ENCODE data around the gene CPLANE1. TPM values are rescaled to one million over a fixed set of nuclear protein-coding genes. Genes with fewer than 3 reads are reported as not detected.

CPLANE1 gene
- total RNA-seq, 4 donors from 2014 or later, result 53.9 to 81.7 (median 62.9) TPM

DNA sequence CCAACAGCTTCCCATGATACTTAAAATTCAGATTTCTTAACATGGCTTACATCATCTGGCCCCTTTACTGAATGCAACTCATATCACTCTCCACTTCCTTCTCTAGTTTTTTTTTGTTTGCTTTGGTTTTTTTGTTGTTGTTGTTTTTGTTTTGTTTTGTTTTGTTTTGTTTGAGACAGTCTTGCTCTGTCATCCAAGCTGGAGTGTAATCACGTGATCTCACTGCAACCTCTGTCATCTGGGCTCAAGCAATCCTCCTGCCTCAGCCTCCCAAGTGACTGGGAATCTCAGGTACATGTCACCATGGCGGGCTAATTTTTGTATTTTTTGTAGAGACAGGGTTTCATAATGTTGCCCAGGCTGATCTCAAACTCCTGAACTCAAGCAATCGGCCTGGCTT is 41.4 kb downstream of the CPLANE1 start:
- Histone ChIP-seq H3K36me3 (peaks cover 12 to 29% of the 10 kb centered on the region in 2 donors), H3K4me3 (replicated peaks in 1 of 3) (no peak overlapping the region), H3K27me3 (no peaks in the 10 kb centered on the region), H3K4me1 (no peaks in the 10 kb centered on the region), H3K27ac (no peak overlapping the region), H3K9me3 (no peaks in the 10 kb centered on the region)
- TF ChIP-seq, protein P1, sequence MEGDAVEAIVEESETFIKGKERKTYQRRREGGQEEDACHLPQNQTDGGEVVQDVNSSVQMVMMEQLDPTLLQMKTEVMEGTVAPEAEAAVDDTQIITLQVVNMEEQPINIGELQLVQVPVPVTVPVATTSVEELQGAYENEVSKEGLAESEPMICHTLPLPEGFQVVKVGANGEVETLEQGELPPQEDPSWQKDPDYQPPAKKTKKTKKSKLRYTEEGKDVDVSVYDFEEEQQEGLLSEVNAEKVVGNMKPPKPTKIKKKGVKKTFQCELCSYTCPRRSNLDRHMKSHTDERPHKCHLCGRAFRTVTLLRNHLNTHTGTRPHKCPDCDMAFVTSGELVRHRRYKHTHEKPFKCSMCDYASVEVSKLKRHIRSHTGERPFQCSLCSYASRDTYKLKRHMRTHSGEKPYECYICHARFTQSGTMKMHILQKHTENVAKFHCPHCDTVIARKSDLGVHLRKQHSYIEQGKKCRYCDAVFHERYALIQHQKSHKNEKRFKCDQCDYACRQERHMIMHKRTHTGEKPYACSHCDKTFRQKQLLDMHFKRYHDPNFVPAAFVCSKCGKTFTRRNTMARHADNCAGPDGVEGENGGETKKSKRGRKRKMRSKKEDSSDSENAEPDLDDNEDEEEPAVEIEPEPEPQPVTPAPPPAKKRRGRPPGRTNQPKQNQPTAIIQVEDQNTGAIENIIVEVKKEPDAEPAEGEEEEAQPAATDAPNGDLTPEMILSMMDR (IDR thresholded peaks at IDR 0.05), result no peak
- no peak for TF ChIP-seq POLR2A (IDR thresholded peaks at IDR 0.05)
- DNase-seq, result no peak
- 95% methylated on average over 3 of the region's 3 CpGs for WGBS, 2 donors
- intact Hi-C loops (cut with DNase I), result no loop called here

DNA sequence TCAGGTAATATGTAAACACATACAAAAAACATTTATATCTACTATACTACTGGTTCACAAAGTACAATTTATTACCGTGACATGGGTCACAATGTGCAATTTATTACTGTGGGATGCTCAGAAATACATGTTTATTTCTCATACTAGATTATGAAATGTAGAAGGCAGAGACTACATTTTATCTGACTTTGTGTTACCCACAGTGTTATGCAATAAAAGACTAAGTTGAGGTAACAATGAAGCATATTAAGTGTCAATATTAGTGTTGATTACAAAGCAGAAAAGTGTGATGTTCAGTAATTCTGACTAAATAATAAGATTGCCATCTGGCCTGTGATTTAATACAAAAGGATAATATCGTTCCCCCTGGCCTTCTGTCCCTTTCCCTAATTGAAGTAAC is 42.4 kb downstream of the CPLANE1 start:
- WGBS, 2 donors, result 92 to 97% methylated on average over 2 of the region's 2 CpGs
- Histone ChIP-seq H3K9me3 (no peaks in the 10 kb centered on the region), H3K36me3 (peaks cover 12 to 20% of the 10 kb centered on the region in 2 donors), H3K27me3 (no peaks in the 10 kb centered on the region), H3K4me1 (no peaks in the 10 kb centered on the region), H3K4me3 (replicated peaks in 1 of 3) (no peak overlapping the region), H3K27ac (no peak overlapping the region)
- no peak for TF ChIP-seq POLR2A (IDR thresholded peaks at IDR 0.05)
- TF ChIP-seq, protein P1 (IDR thresholded peaks at IDR 0.05), result no peak
- intact Hi-C loops (cut with DNase I), result no loop called here
- no peak for DNase-seq

DNA sequence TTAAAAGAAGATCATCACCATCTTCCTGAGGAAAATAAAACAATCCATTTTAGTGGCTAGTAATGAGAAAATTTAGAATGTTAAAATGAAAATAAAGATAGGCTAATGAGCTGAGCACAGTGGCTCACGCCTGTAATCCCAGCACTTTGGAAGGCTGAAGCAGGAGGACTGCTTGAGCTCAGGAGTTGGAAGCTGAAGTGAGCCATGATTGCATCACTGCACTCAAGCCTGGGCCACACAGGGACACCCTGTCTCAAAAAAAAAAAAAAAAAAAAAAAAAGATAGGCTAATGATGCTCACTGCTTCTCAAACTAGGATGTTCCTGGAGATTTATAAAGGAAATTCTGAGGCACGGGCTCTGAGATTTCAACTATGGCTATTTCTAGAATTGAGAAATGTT is 50.3 kb downstream of the CPLANE1 start:
- no peak for DNase-seq
- H3K36me3 ChIP-seq, result peaks cover 12 to 21% of the 10 kb centered on the region in 2 donors

DNA sequence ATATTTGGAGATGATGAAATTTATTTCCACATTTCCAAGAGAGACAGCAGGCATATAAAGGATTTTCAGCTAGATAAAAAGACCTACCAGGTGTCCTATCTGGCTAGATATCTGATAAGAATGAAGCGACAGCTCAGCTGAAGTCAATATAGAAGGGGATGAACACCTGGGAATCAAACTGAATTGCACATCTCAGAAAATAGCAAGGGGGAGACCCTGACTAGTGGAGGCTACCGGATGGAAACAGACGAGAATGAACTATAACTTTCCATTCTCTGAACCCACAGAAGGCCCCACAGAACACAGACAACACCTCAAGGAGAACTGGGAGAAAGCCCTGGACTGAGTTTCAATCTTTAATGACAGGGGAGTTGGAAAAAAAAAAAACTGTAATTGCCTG is 51.1 kb downstream of the CPLANE1 start:
- no peaks in the 10 kb centered on the region for H3K9me3 ChIP-seq
- no peaks in the 10 kb centered on the region for H3K27me3 ChIP-seq
- peaks cover 10 to 18% of the 10 kb centered on the region in 2 donors for H3K36me3 ChIP-seq
- TF ChIP-seq POLR2A (IDR thresholded peaks at IDR 0.05), result no peak
- TF ChIP-seq, protein P1 (IDR thresholded peaks at IDR 0.05), result no peak
- WGBS, 2 donors, result 79 to 87% methylated on average over 3 of the region's 3 CpGs
- no peak overlapping the region for H3K4me3 ChIP-seq (replicated peaks in 1 of 3)
- H3K27ac ChIP-seq, result no peak overlapping the region
- no peak for DNase-seq
- intact Hi-C loops (cut with DNase I), result no loop called here
- no peaks in the 10 kb centered on the region for H3K4me1 ChIP-seq

More for the DNA sequence above, 50.3 kb downstream of the CPLANE1 start:
- no peaks in the 10 kb centered on the region for H3K4me1 ChIP-seq
- H3K4me3 ChIP-seq (replicated peaks in 1 of 3), result no peak overlapping the region
- H3K27me3 ChIP-seq, result no peaks in the 10 kb centered on the region
- WGBS, 2 donors, result 91 to 95% methylated on average over 2 of the region's 2 CpGs
- TF ChIP-seq, protein P1 (IDR thresholded peaks at IDR 0.05), result no peak
- H3K9me3 ChIP-seq, result no peaks in the 10 kb centered on the region
- no peak overlapping the region for H3K27ac ChIP-seq
- intact Hi-C loops (cut with DNase I), result no loop called here

DNA sequence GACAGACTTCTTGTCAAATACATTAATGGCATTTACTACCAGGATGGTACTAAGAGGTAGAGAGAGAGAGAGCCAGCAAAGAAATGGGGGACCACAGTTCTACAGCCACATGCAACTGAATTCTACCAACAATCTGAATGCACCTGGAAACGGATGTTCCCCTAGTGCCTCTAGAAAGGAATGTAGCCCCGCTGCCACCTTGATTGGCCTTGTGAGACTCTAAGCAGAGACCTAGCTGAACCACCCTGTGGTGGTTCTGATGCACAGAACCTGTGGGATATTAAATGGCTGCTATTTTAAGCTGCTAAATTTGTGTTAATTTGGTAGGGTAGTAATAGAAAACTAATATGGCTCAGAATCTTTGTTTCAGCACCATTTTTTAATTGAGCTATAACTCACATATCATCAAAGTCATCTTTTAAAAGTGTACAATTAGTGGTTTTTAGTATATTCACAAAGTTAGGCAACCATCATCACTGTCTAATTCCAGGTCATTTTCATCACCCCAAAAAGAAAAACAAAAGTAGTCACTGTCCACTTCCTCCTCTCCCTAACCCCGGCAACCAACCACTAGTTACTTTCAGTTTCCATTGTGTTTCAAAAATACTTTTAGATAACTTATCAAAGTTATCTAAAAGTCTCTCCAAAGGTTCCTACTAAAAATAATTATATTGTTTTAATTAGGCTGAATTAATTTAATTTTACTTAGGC is 51.7 kb downstream of the CPLANE1 start:
- Histone ChIP-seq H3K4me3 (replicated peaks in 1 of 3) (no peak overlapping the region), H3K27ac (no peak overlapping the region), H3K9me3 (no peaks in the 10 kb centered on the region), H3K4me1 (no peaks in the 10 kb centered on the region), H3K36me3 (peaks cover 13 to 22% of the 10 kb centered on the region in 2 donors), H3K27me3 (no peaks in the 10 kb centered on the region)
- intact Hi-C loops (cut with DNase I), result no loop called here
- TF ChIP-seq, protein P1 (IDR thresholded peaks at IDR 0.05), result no peak
- TF ChIP-seq POLR2A (IDR thresholded peaks at IDR 0.05), result no peak
- DNase-seq, result no peak
- 66 to 83% methylated on average over 3 of the region's 3 CpGs for WGBS, 2 donors

Data from thyroid gland (tissue), 4 donors.